Upper lobe of left lung (tissue), 6 donors: ENCODE results near the gene SCN5A. TPM values are rescaled to one million over a fixed set of nuclear protein-coding genes. Genes with fewer than 3 reads are reported as not detected.

ENCODE experiments used
- ATAC-seq, 2 donors: fragments of 200-7000 bp; cut with Tn5 transposase; one replicate each; pipeline ENCODE4 v1.9.1; 2022; ENCODE audit warnings: mild to moderate bottlenecking in 2 of 2, moderate library complexity in 2 of 2; ENCODE audit not compliant: low FRiP score in 2 of 2
- DNase-seq, 2 donors: peaks; one replicate each; pipeline ENCODE4 v3.0.0-alpha.2; 2019 to 2020
- H3K27ac ChIP-seq, 4 donors: fragments of 200-600 bp; sonication (generic); one replicate each; pipeline ENCODE4 v1.5.1; 2016 to 2019
- H3K27me3 ChIP-seq, 4 donors: fragments of 200-600 bp; sonication (generic); one replicate each; pipeline ENCODE4 v1.5.1; 2017 to 2019
- H3K36me3 ChIP-seq, 4 donors: fragments of 200-600 bp; sonication (generic); one replicate each; pipeline ENCODE4 v1.5.1; 2016 to 2019
- H3K4me1 ChIP-seq, 4 donors: fragments of 200-600 bp; sonication (generic); one replicate each; pipeline ENCODE4 v1.5.1; 2018 to 2019
- H3K4me3 ChIP-seq, 4 donors: fragments of 200-600 bp; sonication (generic); one replicate each; pipeline ENCODE4 v1.5.1; 2017 to 2019; ENCODE audit warnings: mild to moderate bottlenecking in 2 of 4, moderate library complexity in 1 of 4
- H3K9me3 ChIP-seq, 4 donors: fragments of 200-600 bp; sonication (generic); one replicate each; pipeline ENCODE4 v1.5.1; 2018 to 2019
- EP300 ChIP-seq, 4 donors: sonication (generic); formaldehyde crosslinking; IDR thresholded peaks; one replicate each; pipeline ENCODE4 v1.5.1; 2017; ENCODE audit warnings: antibody characterized with exemption in 4 of 4, control low read depth in 2 of 4
- POLR2A ChIP-seq, 4 donors: fragments of 450-650 bp; IDR thresholded peaks; one replicate each; pipeline ENCODE4 v1.5.1; 2016 to 2017; ENCODE audit warnings: antibody characterized with exemption in 4 of 4, mild to moderate bottlenecking in 2 of 4
- POLR2AphosphoS5 ChIP-seq, 2 donors: sonication (generic); formaldehyde crosslinking; IDR thresholded peaks; one replicate each; pipeline ENCODE4 v1.5.1; 2017; ENCODE audit warnings: antibody characterized with exemption in 2 of 2
- WGBS, 2 donors: methylation state at CpG; one replicate each; pipeline ENCODE4 v1.1.5; 2017 to 2018; 5-methylcytosine and 5-hydroxymethylcytosine counted together
- total RNA-seq, 6 donors: library from RNA; depleted of rRNA in 4 of 6; stranded (reverse); fragments of >200 nt in 4 of 6; gene quantifications; one replicate each; pipeline versions ENCODE4 v1.1.0 to v1.2.1, GENCODE V29; 2016 to 2021
- TF ChIP-seq, protein P1 (sequence below), 6 experiments: fragments of 450-650 bp in 4 of 6; fragments of 200-600 bp in 2 of 6; sonication (generic) in 2 of 6; IDR thresholded peaks; one replicate each; pipeline ENCODE4 v1.5.1; 2016 to 2019; ENCODE audit warnings: antibody characterized with exemption in 6 of 6
- donor health status: DM: no; HTN: no; CAD: no; lungs with moderate emphysema.
- donor health status: DM: no; HTN: yes; CAD: no; lungs with severe emphysema.

Gene SCN5A
- total RNA-seq, 6 donors from 2014 or later: under 0.01 to 0.30 (median 0.10) TPM; not detected in 1

DNA sequence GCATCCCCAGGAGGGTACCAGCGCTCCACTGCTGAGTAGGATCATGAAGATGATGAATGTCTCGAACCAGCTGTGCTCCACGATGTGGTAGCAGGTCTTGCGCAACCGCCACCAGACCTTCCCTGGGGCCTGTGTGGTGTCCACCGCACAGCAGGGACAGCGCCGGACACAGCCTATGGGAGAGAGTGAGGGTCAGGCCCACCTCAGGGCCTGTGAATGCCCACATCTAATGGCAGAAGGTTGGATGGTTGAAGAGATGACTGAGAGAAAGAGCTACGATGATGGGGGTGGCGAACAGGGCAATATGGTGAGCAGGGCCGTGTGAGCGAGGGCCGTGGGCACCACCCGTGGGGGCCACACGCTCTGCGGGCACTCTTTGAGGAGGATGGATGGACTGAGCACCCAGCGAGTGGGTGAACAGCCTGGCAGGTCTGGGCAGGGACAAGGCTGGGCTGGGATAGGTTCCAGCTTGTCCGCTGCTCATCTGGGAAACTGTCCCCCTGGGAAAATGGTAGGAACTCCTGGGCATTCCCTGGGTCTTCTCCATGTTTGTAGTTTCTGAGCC is 74.1 kb downstream of the SCN5A start:
- WGBS, 2 donors: 88 to 89% methylated on average over 18 of the region's 18 CpGs
- Histone ChIP-seq H3K27me3 (no peaks in the 10 kb centered on the region), H3K9me3 (peaks cover 0 to 5% (median 2%) of the 10 kb centered on the region in 4 donors), H3K4me1 (no peaks in the 10 kb centered on the region), H3K4me3 (no peak overlapping the region), H3K27ac (no peak overlapping the region), H3K36me3 (no peaks in the 10 kb centered on the region)
- ATAC-seq (peak; percentile 7 to 34), DNase-seq (peak; percentile 12 to 64)
- TF ChIP-seq, protein P1, sequence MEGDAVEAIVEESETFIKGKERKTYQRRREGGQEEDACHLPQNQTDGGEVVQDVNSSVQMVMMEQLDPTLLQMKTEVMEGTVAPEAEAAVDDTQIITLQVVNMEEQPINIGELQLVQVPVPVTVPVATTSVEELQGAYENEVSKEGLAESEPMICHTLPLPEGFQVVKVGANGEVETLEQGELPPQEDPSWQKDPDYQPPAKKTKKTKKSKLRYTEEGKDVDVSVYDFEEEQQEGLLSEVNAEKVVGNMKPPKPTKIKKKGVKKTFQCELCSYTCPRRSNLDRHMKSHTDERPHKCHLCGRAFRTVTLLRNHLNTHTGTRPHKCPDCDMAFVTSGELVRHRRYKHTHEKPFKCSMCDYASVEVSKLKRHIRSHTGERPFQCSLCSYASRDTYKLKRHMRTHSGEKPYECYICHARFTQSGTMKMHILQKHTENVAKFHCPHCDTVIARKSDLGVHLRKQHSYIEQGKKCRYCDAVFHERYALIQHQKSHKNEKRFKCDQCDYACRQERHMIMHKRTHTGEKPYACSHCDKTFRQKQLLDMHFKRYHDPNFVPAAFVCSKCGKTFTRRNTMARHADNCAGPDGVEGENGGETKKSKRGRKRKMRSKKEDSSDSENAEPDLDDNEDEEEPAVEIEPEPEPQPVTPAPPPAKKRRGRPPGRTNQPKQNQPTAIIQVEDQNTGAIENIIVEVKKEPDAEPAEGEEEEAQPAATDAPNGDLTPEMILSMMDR (IDR thresholded peaks at IDR 0.05): no peak
- TF ChIP-seq POLR2AphosphoS5 (IDR thresholded peaks at IDR 0.05): no peak
- no peak for TF ChIP-seq EP300 (IDR thresholded peaks at IDR 0.05)
- no peak for TF ChIP-seq POLR2A (IDR thresholded peaks at IDR 0.05)

GRCh38 chr3:38574411-38575278 is 74.8 kb downstream of the SCN5A start:
- 73 to 100% methylated on average over 2 to 6 of the region's 6 CpGs for WGBS, 2 donors
- ATAC-seq: no peak
- TF ChIP-seq POLR2AphosphoS5 (IDR thresholded peaks at IDR 0.05): no peak
- TF ChIP-seq EP300 (IDR thresholded peaks at IDR 0.05): no peak
- TF ChIP-seq, protein P1 (IDR thresholded peaks at IDR 0.05): no peak
- TF ChIP-seq POLR2A (IDR thresholded peaks at IDR 0.05): no peak

DNA sequence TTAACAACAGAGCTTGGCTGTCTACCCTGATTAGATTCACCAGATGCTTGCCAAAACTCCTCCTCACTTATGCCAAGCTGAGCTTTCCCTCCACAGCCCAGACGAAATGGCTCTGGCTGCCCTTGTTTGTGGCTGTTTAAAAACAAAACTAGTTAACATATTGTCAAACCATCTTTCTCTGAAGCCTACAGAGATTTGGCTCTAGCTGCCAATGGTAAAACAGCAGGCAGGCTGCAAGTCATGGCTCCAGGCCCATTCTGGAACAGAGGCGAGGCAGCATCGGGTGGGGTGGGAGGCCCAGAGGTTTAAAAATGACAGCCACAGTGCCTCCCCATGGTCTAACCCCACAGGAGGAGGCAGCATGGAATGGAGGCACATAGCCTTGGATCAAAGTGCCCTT is 75.9 kb downstream of the SCN5A start:
- no peak for DNase-seq

More at GRCh38 chr3:38574411-38575278, 74.8 kb downstream of the SCN5A start:
- Histone ChIP-seq H3K36me3 (no peaks in the 10 kb centered on the region), H3K27ac (no peak overlapping the region), H3K27me3 (no peaks in the 10 kb centered on the region), H3K4me1 (no peaks in the 10 kb centered on the region), H3K4me3 (no peak overlapping the region), H3K9me3 (peaks cover 0 to 5% (median 2%) of the 10 kb centered on the region in 4 donors)
- no peak for DNase-seq

DNA sequence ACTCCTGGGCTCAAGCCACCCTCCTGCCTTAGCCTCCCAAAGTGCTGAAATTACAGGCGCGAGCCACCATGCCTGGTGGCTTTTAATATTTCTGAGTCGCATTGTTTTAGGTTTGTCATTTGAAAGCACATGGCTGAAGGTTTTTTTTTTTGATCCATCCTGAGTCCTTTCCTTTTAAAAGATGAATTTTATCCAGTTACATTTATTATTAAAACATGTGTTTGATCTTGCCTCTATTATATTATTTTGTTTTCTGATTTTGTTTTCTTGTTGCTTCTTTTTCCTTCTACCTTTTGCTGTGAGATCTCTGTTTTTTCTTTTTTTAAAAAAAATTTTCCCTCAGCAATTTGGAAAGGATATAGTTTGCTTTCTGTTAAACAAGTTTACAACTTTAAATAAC is 76.4 kb downstream of the SCN5A start:
- TF ChIP-seq POLR2A (IDR thresholded peaks at IDR 0.05): no peak
- TF ChIP-seq, protein P1 (IDR thresholded peaks at IDR 0.05): no peak
- TF ChIP-seq EP300 (IDR thresholded peaks at IDR 0.05): no peak
- TF ChIP-seq POLR2AphosphoS5 (IDR thresholded peaks at IDR 0.05): no peak
- WGBS, 2 donors: 96 to 97% methylated on average over 3 of the region's 3 CpGs
- ATAC-seq: no peak

More for the DNA sequence above, 75.9 kb downstream of the SCN5A start:
- Histone ChIP-seq H3K27me3 (no peaks in the 10 kb centered on the region), H3K27ac (no peak overlapping the region), H3K9me3 (peaks cover 0 to 5% (median 2%) of the 10 kb centered on the region in 4 donors), H3K4me3 (no peak overlapping the region), H3K36me3 (no peaks in the 10 kb centered on the region), H3K4me1 (no peaks in the 10 kb centered on the region)
- 58 to 77% methylated on average over 3 of the region's 3 CpGs for WGBS, 2 donors
- TF ChIP-seq, protein P1 (IDR thresholded peaks at IDR 0.05): no peak
- TF ChIP-seq EP300 (IDR thresholded peaks at IDR 0.05) (no peak), POLR2A (IDR thresholded peaks at IDR 0.05) (no peak), POLR2AphosphoS5 (IDR thresholded peaks at IDR 0.05) (no peak)
- no peak for ATAC-seq

More for the DNA sequence above, 76.4 kb downstream of the SCN5A start:
- no peak for DNase-seq
- H3K4me1 ChIP-seq: no peaks in the 10 kb centered on the region
- H3K36me3 ChIP-seq: no peaks in the 10 kb centered on the region
- peaks cover 0 to 5% (median 2%) of the 10 kb centered on the region in 4 donors for H3K9me3 ChIP-seq
- H3K4me3 ChIP-seq: no peak overlapping the region
- H3K27me3 ChIP-seq: no peaks in the 10 kb centered on the region
- H3K27ac ChIP-seq: no peak overlapping the region
